Articular chondrocyte of knee joint (primary cell): Measurements from ENCODE around the gene ZDHHC17. TPM values are rescaled to one million over a fixed set of nuclear protein-coding genes. Genes with fewer than 3 reads are reported as not detected.

Experiments used
- total RNA-seq: library from RNA; depleted of rRNA; stranded (reverse); fragments of >200 nt; gene quantifications from 2 replicates; pipeline ENCODE4 v1.2.3, GENCODE V29; 2012

The ZDHHC17 gene, protein sequence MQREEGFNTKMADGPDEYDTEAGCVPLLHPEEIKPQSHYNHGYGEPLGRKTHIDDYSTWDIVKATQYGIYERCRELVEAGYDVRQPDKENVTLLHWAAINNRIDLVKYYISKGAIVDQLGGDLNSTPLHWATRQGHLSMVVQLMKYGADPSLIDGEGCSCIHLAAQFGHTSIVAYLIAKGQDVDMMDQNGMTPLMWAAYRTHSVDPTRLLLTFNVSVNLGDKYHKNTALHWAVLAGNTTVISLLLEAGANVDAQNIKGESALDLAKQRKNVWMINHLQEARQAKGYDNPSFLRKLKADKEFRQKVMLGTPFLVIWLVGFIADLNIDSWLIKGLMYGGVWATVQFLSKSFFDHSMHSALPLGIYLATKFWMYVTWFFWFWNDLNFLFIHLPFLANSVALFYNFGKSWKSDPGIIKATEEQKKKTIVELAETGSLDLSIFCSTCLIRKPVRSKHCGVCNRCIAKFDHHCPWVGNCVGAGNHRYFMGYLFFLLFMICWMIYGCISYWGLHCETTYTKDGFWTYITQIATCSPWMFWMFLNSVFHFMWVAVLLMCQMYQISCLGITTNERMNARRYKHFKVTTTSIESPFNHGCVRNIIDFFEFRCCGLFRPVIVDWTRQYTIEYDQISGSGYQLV
- total RNA-seq: 41.6 and 46.8 TPM in 2 replicates

DNA sequence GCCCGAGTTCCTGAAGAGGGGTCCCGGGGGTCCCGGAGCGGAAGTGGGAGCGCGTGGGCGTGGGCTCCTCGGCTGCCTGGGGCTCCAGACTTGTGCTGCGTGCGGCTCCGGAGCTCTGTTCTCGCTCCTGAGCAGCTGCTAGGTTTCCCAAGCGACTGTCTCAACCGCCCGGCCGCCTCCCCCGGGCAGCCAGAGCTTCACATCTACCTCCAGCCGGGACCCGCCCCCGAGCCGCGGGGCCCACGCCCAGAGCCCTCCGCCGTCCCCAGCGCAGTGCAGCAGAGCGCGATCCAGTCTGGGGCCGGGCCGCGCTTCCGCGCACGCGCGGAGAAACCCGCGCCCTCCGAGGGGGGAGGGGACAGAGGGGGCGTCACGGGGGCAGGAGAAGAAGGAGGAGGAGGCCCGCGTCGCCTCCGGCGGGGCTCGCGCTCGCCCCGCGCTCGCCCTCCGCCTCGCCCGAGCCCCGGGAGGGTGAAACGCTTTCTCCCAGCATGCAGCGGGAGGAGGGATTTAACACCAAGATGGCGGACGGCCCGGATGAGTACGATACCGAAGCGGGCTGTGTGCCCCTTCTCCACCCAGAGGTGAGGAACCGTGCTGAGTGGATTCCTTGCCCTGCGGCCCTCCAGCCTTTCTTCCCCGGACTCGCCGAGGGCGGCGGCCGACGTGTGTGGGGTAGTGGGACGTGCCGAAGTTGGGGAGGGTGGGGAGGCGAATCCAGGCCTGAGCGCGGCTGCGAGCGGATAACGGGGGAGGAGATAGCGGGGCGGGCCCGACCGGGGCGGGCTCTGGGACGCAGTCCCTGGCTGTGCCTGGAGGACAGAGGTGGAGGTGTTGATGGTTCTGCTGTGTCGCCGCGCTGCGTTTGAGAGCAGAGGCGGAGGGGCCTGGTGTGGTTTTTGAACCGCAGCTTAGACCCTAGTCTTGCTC is at the start of gene ZDHHC17:
ZDHHC17 (plus strand) TSS at position 370 of the 930 bp plus-strand sequence; CDS start at position 492, 122 bp downstream.

DNA sequence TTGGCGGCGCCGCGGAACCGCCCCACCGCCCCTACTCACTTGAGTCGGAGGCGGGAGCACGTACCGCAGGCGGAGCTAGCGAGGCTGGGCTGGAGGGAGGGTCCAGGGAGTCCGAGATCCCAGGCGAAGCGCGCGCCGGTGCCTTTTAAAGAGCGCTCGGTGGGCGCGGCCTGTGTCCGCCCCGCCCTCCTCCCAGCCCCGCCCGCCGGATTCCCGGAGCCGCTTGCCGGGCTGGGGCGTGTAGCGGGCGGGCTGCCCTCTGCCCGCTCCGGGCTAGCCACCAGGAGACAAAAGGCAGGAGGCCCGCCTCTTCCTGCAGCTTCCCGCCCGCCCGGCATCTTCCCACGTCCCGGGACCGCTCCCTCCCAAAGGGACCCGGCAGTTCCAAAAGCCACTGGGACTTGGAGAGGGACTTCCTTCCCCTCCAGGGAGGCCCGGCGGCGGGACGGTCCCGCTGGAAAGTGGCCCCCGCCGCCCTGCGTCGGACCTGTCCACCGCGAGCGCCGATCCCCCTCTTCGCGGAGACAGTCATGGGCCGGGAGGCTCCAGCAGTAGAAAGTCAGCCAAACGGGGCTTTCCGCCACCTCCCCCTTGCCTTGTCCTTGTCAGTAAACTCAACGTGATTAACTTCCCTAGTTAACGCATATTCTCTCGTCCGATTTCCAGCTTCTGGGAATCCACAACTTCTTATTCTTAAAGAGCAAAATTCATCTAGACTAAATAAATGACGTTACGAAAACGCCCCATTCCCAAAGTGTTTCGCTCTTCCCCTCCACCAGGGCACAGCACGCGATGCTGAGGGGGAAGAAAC is 115.2 kb downstream of the ZDHHC17 start, which contains the start of gene CSRP2:
CSRP2 (minus strand) TSS at position 121 of the 811 bp plus-strand sequence. CDS start 12,759 bp downstream, outside the sequence.

Other genes starting within 250 kb of the ZDHHC17 start
- 161 and 174 TPM in 2 replicates for gene OSBPL8, start 204.3 kb upstream of the ZDHHC17 start, total RNA-seq
- gene CSRP2, start 114.9 kb downstream of the ZDHHC17 start, total RNA-seq: 1.8 and 4.0 TPM in 2 replicates